Sigmoid colon (tissue), 7 donors: ENCODE data around the gene PARD3. TPM values are rescaled to one million over a fixed set of nuclear protein-coding genes. Genes with fewer than 3 reads are reported as not detected.
A peak's percentile ranks its signal among the peaks of the same experiment; 100 is the strongest.

Experiments
- DNase-seq: peaks from one replicate; pipeline ENCODE4 v3.0.0-alpha.2; 2019
- H3K27ac ChIP-seq, 4 donors: fragments of 200-600 bp; sonication (generic); one replicate each; pipeline ENCODE4 v1.5.1; 2016 to 2019; ENCODE audit warnings: mild to moderate bottlenecking in 1 of 4
- H3K27me3 ChIP-seq, 3 donors: fragments of 200-600 bp; sonication (generic); one replicate each; pipeline ENCODE4 v1.5.1; 2019; ENCODE audit warnings: mild to moderate bottlenecking in 1 of 3
- H3K36me3 ChIP-seq, 4 donors: fragments of 200-600 bp; sonication (generic); one replicate each; pipeline ENCODE4 v1.5.1; 2016 to 2019
- H3K4me1 ChIP-seq, 4 donors: fragments of 200-600 bp; sonication (generic); one replicate each; pipeline ENCODE4 v1.5.1; 2017 to 2019
- H3K4me3 ChIP-seq, 4 donors: fragments of 200-600 bp; sonication (generic); one replicate each; pipeline ENCODE4 v1.5.1; 2017 to 2019; ENCODE audit warnings: mild to moderate bottlenecking in 2 of 4, moderate library complexity in 1 of 4
- H3K9me3 ChIP-seq, 4 donors: fragments of 200-600 bp in 3 of 4; sonication (generic) in 3 of 4; one replicate each; pipeline versions ENCODE4 v1.5.1 to v1.6.1; 2013 to 2019
- EP300 ChIP-seq, 4 donors: sonication (generic); formaldehyde crosslinking; IDR thresholded peaks; one replicate each; pipeline ENCODE4 v1.6.1; 2017; ENCODE audit warnings: antibody characterized with exemption in 4 of 4
- POLR2A ChIP-seq, 2 donors: fragments of 450-650 bp; IDR thresholded peaks; one replicate each; pipeline ENCODE4 v1.6.1; 2016; ENCODE audit warnings: antibody characterized with exemption in 2 of 2, mild to moderate bottlenecking in 2 of 2, moderate library complexity in 2 of 2
- POLR2AphosphoS5 ChIP-seq, 4 donors: sonication (generic); formaldehyde crosslinking; IDR thresholded peaks; one replicate each; pipeline ENCODE4 v1.6.1; 2017; ENCODE audit warnings: antibody characterized with exemption in 4 of 4
- WGBS, 2 donors: extraction: QIAGEN DNeasy Blood & Tissue Kit; methylation state at CpG; one replicate each; pipeline ENCODE4 v1.1.7; 2013; 5-methylcytosine and 5-hydroxymethylcytosine counted together
- intact Hi-C: fragments of 100-400 bp; cut with DNase I; formaldehyde crosslinking; loops from one replicate; pipeline ENCODE4 v1.15.1; 2023
- polyA plus RNA-seq, 3 donors: library from polyadenylated mRNA; stranded (reverse); fragments of 200-250 nt; gene quantifications; one replicate each; pipeline ENCODE4 v1.2.3, GENCODE V29; 2013
- total RNA-seq, 4 donors: library from RNA; depleted of rRNA; stranded (reverse); fragments of >200 nt; gene quantifications; one replicate each; pipeline ENCODE4 v1.1.0, GENCODE V29; 2016
- TF ChIP-seq, protein P1 (sequence below), 4 experiments: fragments of 450-650 bp in 3 of 4; fragments of 200-600 bp in 1 of 4; IDR thresholded peaks; one replicate each; pipeline ENCODE4 v1.5.1; 2016 to 2019; ENCODE audit warnings: antibody characterized with exemption in 4 of 4, mild to moderate bottlenecking in 3 of 4, moderate library complexity in 2 of 4
- donor health status: healthy with polysubstance abuse.
- donor health status: Bipolar disorder and iron deficiency.
- donor health status: healthy.

Gene PARD3
- total and polyA plus RNA-seq, 7 donors, result 17.5 to 96.4 (median 75.9) TPM

- peaks cover 0 to 10% (median 3%) of the 10 kb centered on the region in 4 donors for H3K4me1 ChIP-seq
- intact Hi-C loops, result no loop called here
- TF ChIP-seq POLR2A (IDR thresholded peaks at IDR 0.05), result no peak
- TF ChIP-seq, protein P1, sequence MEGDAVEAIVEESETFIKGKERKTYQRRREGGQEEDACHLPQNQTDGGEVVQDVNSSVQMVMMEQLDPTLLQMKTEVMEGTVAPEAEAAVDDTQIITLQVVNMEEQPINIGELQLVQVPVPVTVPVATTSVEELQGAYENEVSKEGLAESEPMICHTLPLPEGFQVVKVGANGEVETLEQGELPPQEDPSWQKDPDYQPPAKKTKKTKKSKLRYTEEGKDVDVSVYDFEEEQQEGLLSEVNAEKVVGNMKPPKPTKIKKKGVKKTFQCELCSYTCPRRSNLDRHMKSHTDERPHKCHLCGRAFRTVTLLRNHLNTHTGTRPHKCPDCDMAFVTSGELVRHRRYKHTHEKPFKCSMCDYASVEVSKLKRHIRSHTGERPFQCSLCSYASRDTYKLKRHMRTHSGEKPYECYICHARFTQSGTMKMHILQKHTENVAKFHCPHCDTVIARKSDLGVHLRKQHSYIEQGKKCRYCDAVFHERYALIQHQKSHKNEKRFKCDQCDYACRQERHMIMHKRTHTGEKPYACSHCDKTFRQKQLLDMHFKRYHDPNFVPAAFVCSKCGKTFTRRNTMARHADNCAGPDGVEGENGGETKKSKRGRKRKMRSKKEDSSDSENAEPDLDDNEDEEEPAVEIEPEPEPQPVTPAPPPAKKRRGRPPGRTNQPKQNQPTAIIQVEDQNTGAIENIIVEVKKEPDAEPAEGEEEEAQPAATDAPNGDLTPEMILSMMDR (IDR thresholded peaks at IDR 0.05), result no peak
- TF ChIP-seq POLR2AphosphoS5 (IDR thresholded peaks at IDR 0.05), result no peak
- no peak for TF ChIP-seq EP300 (IDR thresholded peaks at IDR 0.05)
- no peaks in the 10 kb centered on the region for H3K27me3 ChIP-seq
- no peak for DNase-seq
- H3K36me3 ChIP-seq, result no peaks in the 10 kb centered on the region
- WGBS, 2 donors, result 82 to 95% methylated on average over 3 of the region's 3 CpGs
- H3K27ac ChIP-seq, result peak overlapping the region in 3 of 4 donors; percentile 18 to 51 (median 42)
- H3K4me3 ChIP-seq, result no peak overlapping the region
- H3K9me3 ChIP-seq, result no peaks in the 10 kb centered on the region
Measured at GRCh38 chr10:34281661-34282582, 533.2 kb downstream of the PARD3 start.

- intact Hi-C loops, result no loop called here
- WGBS, 2 donors, result 80 to 88% methylated on average over 11 of the region's 11 CpGs
- Histone ChIP-seq H3K4me1 (peaks cover 0 to 10% (median 3%) of the 10 kb centered on the region in 4 donors), H3K9me3 (no peaks in the 10 kb centered on the region), H3K36me3 (no peaks in the 10 kb centered on the region), H3K27ac (peak overlapping the region; percentile 18 to 51 (median 45)), H3K4me3 (no peak overlapping the region), H3K27me3 (no peaks in the 10 kb centered on the region)
- TF ChIP-seq POLR2A (IDR thresholded peaks at IDR 0.05) (no peak), EP300 (IDR thresholded peaks at IDR 0.05) (peak in 1 of 4 donors; percentile 34), POLR2AphosphoS5 (IDR thresholded peaks at IDR 0.05) (peak; percentile 36 to 70 (median 50))
- TF ChIP-seq, protein P1 (IDR thresholded peaks at IDR 0.05), result no peak
- DNase-seq, result peak; percentile 86
Measured at GRCh38 chr10:34280599-34281374, 534.3 kb downstream of the PARD3 start.

GRCh38 chr10:34275626-34276130, 539.4 kb downstream of the PARD3 start:
- WGBS, 2 donors, result 84 to 89% methylated on average over 2 of the region's 2 CpGs
- H3K4me1 ChIP-seq, result peaks cover 0 to 8% (median 0%) of the 10 kb centered on the region in 4 donors
- no peaks in the 10 kb centered on the region for H3K27me3 ChIP-seq
- no peak for DNase-seq
- no peak overlapping the region for H3K27ac ChIP-seq
- intact Hi-C loops, result no loop called here
- H3K4me3 ChIP-seq, result no peak overlapping the region
- no peaks in the 10 kb centered on the region for H3K9me3 ChIP-seq
- H3K36me3 ChIP-seq, result no peaks in the 10 kb centered on the region
- no peak for TF ChIP-seq POLR2AphosphoS5 (IDR thresholded peaks at IDR 0.05)
- TF ChIP-seq, protein P1 (IDR thresholded peaks at IDR 0.05), result no peak
- no peak for TF ChIP-seq EP300 (IDR thresholded peaks at IDR 0.05)
- no peak for TF ChIP-seq POLR2A (IDR thresholded peaks at IDR 0.05)

GRCh38 chr10:34274906-34275305, 540.2 kb downstream of the PARD3 start:
- DNase-seq, result no peak
- Histone ChIP-seq H3K27ac (no peak overlapping the region), H3K27me3 (no peaks in the 10 kb centered on the region), H3K4me1 (peaks cover 0 to 4% (median 0%) of the 10 kb centered on the region in 4 donors), H3K9me3 (no peaks in the 10 kb centered on the region), H3K36me3 (no peaks in the 10 kb centered on the region), H3K4me3 (no peak overlapping the region)
- WGBS, 2 donors, result 91 to 93% methylated on average over 3 of the region's 3 CpGs
- TF ChIP-seq POLR2A (IDR thresholded peaks at IDR 0.05), result no peak
- intact Hi-C loops, result no loop called here

GRCh38 chr10:34273340-34273739, 541.8 kb downstream of the PARD3 start:
- 94 to 98% methylated on average over 1 of the region's 1 CpG for WGBS, 2 donors

More at GRCh38 chr10:34273340-34273739, 541.8 kb downstream of the PARD3 start:
- H3K4me1 ChIP-seq, result peaks cover 0 to 4% (median 0%) of the 10 kb centered on the region in 4 donors
- H3K27ac ChIP-seq, result no peak overlapping the region
- H3K4me3 ChIP-seq, result no peak overlapping the region
- intact Hi-C loops, result no loop called here
- no peak for DNase-seq
- no peaks in the 10 kb centered on the region for H3K9me3 ChIP-seq
- H3K36me3 ChIP-seq, result no peaks in the 10 kb centered on the region
- no peaks in the 10 kb centered on the region for H3K27me3 ChIP-seq
- TF ChIP-seq, protein P1 (IDR thresholded peaks at IDR 0.05), result no peak
- no peak for TF ChIP-seq POLR2AphosphoS5 (IDR thresholded peaks at IDR 0.05)
- no peak for TF ChIP-seq EP300 (IDR thresholded peaks at IDR 0.05)
- no peak for TF ChIP-seq POLR2A (IDR thresholded peaks at IDR 0.05)
